HEK293 (cell line): ENCODE data around the gene NPIPA5.

ENCODE experiments used
- HOXA7 ChIP-seq: sonication (generic); formaldehyde crosslinking; IDR thresholded peaks from 2 replicates; pipeline ENCODE4 v1.8.1; 2022; ENCODE audit warnings: missing genetic modification reagents, borderline replicate concordance
- HOXD13 ChIP-seq: sonication (generic); formaldehyde crosslinking; IDR thresholded peaks from 2 replicates; pipeline ENCODE4 v1.8.0; 2022; ENCODE audit warnings: missing genetic modification reagents, borderline replicate concordance
- IKZF3 ChIP-seq: fragments of 450-650 bp; IDR thresholded peaks from 2 replicates; pipeline ENCODE4 v1.5.0; 2018; ENCODE audit warnings: missing biosample characterization, mild to moderate bottlenecking, missing genetic modification characterization, moderate library complexity
- KLF10 ChIP-seq: fragments of 450-650 bp; IDR thresholded peaks from 2 replicates; pipeline ENCODE4 v1.5.1; 2018; ENCODE audit warnings: missing biosample characterization, mild to moderate bottlenecking, missing genetic modification characterization
- KLF17 ChIP-seq: fragments of 450-650 bp; formaldehyde crosslinking; IDR thresholded peaks from 2 replicates; pipeline ENCODE4 v1.5.1; 2016; ENCODE audit warnings: missing biosample characterization, missing genetic modification characterization
- OVOL3 ChIP-seq: fragments of 450-650 bp; formaldehyde crosslinking; IDR thresholded peaks from 2 replicates; pipeline ENCODE4 v1.5.1; 2016; ENCODE audit warnings: missing biosample characterization, missing genetic modification characterization
- ZBTB21 ChIP-seq: fragments of 450-650 bp; formaldehyde crosslinking; IDR thresholded peaks from 2 replicates; pipeline ENCODE4 v1.5.1; 2017; ENCODE audit warnings: missing biosample characterization, missing genetic modification characterization
- ZIC2 ChIP-seq: fragments of 450-650 bp; formaldehyde crosslinking; IDR thresholded peaks from 2 replicates; pipeline ENCODE4 v1.5.1; 2016; ENCODE audit warnings: missing biosample characterization, missing genetic modification characterization
- ZNF132 ChIP-seq: fragments of 450-650 bp; formaldehyde crosslinking; IDR thresholded peaks from 2 replicates; pipeline ENCODE4 v1.5.1; 2017; ENCODE audit warnings: missing biosample characterization, missing genetic modification characterization, borderline replicate concordance
- ZNF138 ChIP-seq: fragments of 450-650 bp; formaldehyde crosslinking; IDR thresholded peaks from 2 replicates; pipeline ENCODE4 v1.5.1; 2016; ENCODE audit warnings: missing biosample characterization, missing genetic modification characterization, borderline replicate concordance
- ZNF140 ChIP-seq: fragments of 450-650 bp; formaldehyde crosslinking; IDR thresholded peaks from 2 replicates; pipeline ENCODE4 v1.5.1; 2016; ENCODE audit warnings: missing biosample characterization, missing genetic modification characterization
- ZNF148 ChIP-seq: fragments of 450-650 bp; formaldehyde crosslinking; IDR thresholded peaks from 2 replicates; pipeline ENCODE4 v1.5.0; 2017; ENCODE audit warnings: missing biosample characterization, missing genetic modification characterization, borderline replicate concordance
- ZNF174 ChIP-seq: fragments of 450-650 bp; formaldehyde crosslinking; IDR thresholded peaks from 2 replicates; pipeline ENCODE4 v1.5.0; 2017; ENCODE audit warnings: missing biosample characterization, mild to moderate bottlenecking, missing genetic modification characterization
- ZNF2 ChIP-seq: fragments of 450-650 bp; formaldehyde crosslinking; IDR thresholded peaks from 2 replicates; pipeline ENCODE4 v1.5.1; 2016; ENCODE audit warnings: missing biosample characterization, missing genetic modification characterization
- ZNF274 ChIP-seq, 2 experiments: fragments of 200-500 bp in 1 of 2; fragments of 450-650 bp in 1 of 2; sonication (Bioruptor generic) in 1 of 2; formaldehyde crosslinking in 1 of 2; IDR thresholded peaks; 2 replicates each; pipeline versions ENCODE4 v1.5.1 to v1.6.1; 2014 to 2016; ENCODE audit warnings: borderline replicate concordance in 1 of 2, inconsistent platforms in 1 of 2, low read length in 1 of 2, missing biosample characterization in 1 of 2, missing genetic modification characterization in 1 of 2
- ZNF354C ChIP-seq: fragments of 450-650 bp; formaldehyde crosslinking; IDR thresholded peaks from 2 replicates; pipeline ENCODE4 v1.5.1; 2016; ENCODE audit warnings: missing biosample characterization, missing genetic modification characterization, low read depth, borderline replicate concordance
- ZNF37A ChIP-seq: fragments of 450-650 bp; IDR thresholded peaks from 2 replicates; pipeline ENCODE4 v1.5.1; 2018; ENCODE audit warnings: missing biosample characterization, missing genetic modification characterization
- ZNF560 ChIP-seq: fragments of 450-650 bp; formaldehyde crosslinking; IDR thresholded peaks from 2 replicates; pipeline ENCODE4 v1.5.1; 2017; ENCODE audit warnings: missing biosample characterization, missing genetic modification characterization, borderline replicate concordance
- ZNF654 ChIP-seq: fragments of 450-650 bp; formaldehyde crosslinking; IDR thresholded peaks from 2 replicates; pipeline ENCODE4 v1.5.1; 2016; ENCODE audit warnings: low read depth, missing biosample characterization, missing genetic modification characterization
- ZNF660 ChIP-seq: fragments of 450-650 bp; IDR thresholded peaks from 2 replicates; pipeline ENCODE4 v1.5.1; 2018; ENCODE audit warnings: missing biosample characterization, mild to moderate bottlenecking, missing genetic modification characterization
- ZNF692 ChIP-seq: fragments of 450-650 bp; formaldehyde crosslinking; IDR thresholded peaks from 2 replicates; pipeline ENCODE4 v1.5.1; 2016; ENCODE audit warnings: missing biosample characterization, missing genetic modification characterization
- ZNF768 ChIP-seq: fragments of 450-650 bp; formaldehyde crosslinking; IDR thresholded peaks from 2 replicates; pipeline ENCODE4 v1.5.1; 2018; ENCODE audit warnings: missing biosample characterization, mild to moderate bottlenecking, missing genetic modification characterization
- ZXDB ChIP-seq: fragments of 450-650 bp; formaldehyde crosslinking; IDR thresholded peaks from 2 replicates; pipeline ENCODE4 v1.5.1; 2016; ENCODE audit warnings: missing biosample characterization, missing genetic modification characterization
- TF ChIP-seq, protein P1 (sequence below): fragments of 450-650 bp; formaldehyde crosslinking; IDR thresholded peaks from 2 replicates; pipeline ENCODE4 v1.5.1; 2016; ENCODE audit warnings: missing biosample characterization, missing genetic modification characterization
- TF ChIP-seq, protein P2 (sequence below): fragments of 450-650 bp; formaldehyde crosslinking; IDR thresholded peaks from 2 replicates; pipeline ENCODE4 v1.5.1; 2016; ENCODE audit warnings: missing biosample characterization, missing genetic modification characterization
- TF ChIP-seq, protein P3 (sequence below): fragments of 450-650 bp; formaldehyde crosslinking; IDR thresholded peaks from 2 replicates; pipeline ENCODE4 v1.5.1; 2016; ENCODE audit warnings: missing biosample characterization, missing genetic modification characterization

NPIPA5 gene

DNA sequence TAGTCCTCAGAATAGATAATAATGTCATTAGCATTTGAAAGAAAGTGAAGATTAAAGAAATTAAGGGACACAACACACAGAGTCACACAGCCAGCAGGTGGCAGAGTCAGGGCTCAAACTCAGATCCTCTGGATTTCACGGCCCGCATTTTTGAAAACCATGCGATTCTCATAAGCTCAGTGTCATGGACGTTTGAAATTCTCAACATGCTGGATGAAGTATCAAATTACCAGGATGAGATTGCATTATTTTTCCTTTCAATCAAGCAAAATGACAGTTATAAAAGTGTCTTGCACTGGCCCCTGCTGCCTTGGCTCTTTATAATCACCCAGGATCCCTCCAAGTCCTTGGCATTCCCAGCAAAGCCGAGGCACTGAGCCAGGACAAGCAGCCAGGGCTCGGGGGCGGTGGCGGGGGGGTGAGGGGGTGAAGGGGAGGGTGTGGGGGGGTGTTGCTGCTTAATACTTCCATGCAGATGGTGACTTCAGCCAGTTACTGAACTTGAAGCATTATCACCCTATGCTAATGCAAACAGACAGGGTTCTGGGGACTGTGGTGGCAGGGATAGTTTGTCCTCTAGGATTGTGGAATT, 49.6 kb upstream of the NPIPA5 start (continued):
- TF ChIP-seq, protein P1, sequence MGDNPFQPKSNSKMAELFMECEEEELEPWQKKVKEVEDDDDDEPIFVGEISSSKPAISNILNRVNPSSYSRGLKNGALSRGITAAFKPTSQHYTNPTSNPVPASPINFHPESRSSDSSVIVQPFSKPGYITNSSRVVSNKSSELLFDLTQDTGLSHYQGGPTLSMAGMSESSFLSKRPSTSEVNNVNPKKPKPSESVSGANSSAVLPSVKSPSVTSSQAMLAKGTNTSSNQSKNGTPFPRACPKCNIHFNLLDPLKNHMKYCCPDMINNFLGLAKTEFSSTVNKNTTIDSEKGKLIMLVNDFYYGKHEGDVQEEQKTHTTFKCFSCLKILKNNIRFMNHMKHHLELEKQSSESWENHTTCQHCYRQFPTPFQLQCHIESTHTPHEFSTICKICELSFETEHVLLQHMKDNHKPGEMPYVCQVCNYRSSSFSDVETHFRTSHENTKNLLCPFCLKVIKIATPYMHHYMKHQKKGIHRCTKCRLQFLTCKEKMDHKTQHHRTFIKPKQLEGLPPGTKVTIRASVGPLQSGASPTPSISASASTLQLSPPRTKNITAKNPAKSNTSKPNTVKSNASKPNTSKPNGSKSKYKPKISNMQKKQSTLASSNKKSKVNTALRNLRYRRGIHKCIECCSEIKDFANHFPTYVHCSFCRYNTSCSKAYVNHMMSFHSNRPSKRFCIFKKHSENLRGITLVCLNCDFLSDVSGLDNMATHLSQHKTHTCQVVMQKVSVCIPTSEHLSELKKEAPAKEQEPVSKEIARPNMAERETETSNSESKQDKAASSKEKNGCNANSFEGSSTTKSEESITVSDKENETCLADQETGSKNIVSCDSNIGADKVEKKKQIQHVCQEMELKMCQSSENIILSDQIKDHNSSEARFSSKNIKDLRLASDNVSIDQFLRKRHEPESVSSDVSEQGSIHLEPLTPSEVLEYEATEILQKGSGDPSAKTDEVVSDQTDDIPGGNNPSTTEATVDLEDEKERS = no peak
- TF ChIP-seq KLF10 (tag by site-specific recombination) (no peak), ZNF692 (tag by site-specific recombination) (peak; percentile 74; the same call in 1 of the 2 replicates), OVOL3 (tag by site-specific recombination) (no peak), KLF17 (tag by site-specific recombination) (no peak), ZNF274 (IDR thresholded peaks at IDR 0.05; ENCODE audit: low read length) (no peak), ZNF274 (tag by site-specific recombination; IDR thresholded peaks at IDR 0.05; ENCODE audit: borderline replicate concordance) (no peak), ZXDB (tag by site-specific recombination) (peak; percentile 61; the same call in 1 of the 2 replicates), ZIC2 (tag by site-specific recombination) (no peak), HOXA7 (CRISPR knock-in tag) (no peak), IKZF3 (0 out of 2 replicates have a peak, but pooled peaks have one; percentile 13), HOXD13 (CRISPR knock-in tag) (no peak), ZNF768 (no peak), ZNF132 (tag by site-specific recombination) (no peak), ZBTB21 (tag by site-specific recombination) (no peak), ZNF660 (tag by site-specific recombination) (peak; percentile 60; the same call in 1 of the 2 replicates), ZNF148 (tag by site-specific recombination) (no peak), ZNF654 (tag by site-specific recombination) (peak; percentile 51), ZNF37A (tag by site-specific recombination) (no peak), ZNF560 (no peak), ZNF140 (tag by site-specific recombination) (no peak), ZNF2 (tag by site-specific recombination) (0 out of 2 replicates have a peak, but pooled peaks have one; percentile 33), ZNF354C (tag by site-specific recombination) (no peak), ZNF174 (no peak), ZNF138 (no peak)
- TF ChIP-seq, protein P2, sequence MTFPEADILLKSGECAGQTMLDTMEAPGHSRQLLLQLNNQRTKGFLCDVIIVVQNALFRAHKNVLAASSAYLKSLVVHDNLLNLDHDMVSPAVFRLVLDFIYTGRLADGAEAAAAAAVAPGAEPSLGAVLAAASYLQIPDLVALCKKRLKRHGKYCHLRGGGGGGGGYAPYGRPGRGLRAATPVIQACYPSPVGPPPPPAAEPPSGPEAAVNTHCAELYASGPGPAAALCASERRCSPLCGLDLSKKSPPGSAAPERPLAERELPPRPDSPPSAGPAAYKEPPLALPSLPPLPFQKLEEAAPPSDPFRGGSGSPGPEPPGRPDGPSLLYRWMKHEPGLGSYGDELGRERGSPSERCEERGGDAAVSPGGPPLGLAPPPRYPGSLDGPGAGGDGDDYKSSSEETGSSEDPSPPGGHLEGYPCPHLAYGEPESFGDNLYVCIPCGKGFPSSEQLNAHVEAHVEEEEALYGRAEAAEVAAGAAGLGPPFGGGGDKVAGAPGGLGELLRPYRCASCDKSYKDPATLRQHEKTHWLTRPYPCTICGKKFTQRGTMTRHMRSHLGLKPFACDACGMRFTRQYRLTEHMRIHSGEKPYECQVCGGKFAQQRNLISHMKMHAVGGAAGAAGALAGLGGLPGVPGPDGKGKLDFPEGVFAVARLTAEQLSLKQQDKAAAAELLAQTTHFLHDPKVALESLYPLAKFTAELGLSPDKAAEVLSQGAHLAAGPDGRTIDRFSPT = no peak
- TF ChIP-seq, protein P3, sequence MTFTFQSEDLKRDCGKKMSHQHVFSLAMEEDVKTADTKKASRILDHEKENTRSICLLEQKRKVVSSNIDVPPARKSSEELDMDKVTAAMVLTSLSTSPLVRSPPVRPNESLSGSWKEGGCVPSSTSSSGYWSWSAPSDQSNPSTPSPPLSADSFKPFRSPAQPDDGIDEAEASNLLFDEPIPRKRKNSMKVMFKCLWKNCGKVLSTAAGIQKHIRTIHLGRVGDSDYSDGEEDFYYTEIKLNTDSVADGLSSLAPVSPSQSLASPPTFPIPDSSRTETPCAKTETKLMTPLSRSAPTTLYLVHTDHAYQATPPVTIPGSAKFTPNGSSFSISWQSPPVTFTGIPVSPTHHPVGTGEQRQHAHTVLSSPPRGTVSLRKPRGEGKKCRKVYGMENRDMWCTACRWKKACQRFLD (tag by site-specific recombination) = no peak
